ENCODE data around the gene PGP. TPM values are rescaled to one million over a fixed set of nuclear protein-coding genes. Genes with fewer than 3 reads are reported as not detected.

Gene PGP
- total and polyA plus RNA-seq, 10 of the 15 experiments (the other 5 are each of a cell fraction or from before 2014, with no cell fraction given): 0.42 to 28.0 (median 12.1) TPM

DNA sequence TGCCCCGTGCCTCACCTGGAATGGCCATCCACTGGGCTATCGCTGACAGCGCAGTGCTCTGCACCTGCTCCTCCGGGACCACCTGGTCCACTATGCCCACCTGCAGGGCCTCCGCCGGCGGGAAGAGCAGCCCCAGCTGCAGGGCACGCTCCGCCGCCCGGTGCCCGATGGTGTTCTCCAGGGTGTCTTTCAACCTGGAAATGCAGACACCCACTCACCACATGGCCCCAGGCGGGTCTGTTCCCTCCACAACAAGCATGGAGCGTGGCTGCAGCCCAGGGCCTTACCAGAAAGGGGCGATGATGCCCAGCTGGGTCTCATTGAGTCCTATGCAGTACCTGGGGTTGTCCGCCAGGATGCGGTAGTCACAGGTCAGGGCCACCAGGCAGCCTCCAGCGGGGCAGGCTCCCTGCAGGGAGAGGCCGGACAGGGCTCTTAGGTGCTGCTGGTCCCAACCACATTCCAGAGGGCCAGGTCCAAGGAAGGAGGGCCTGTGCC, 28.4 kb upstream of the PGP start:
- Histone ChIP-seq H3K79me2 (ENCODE audit: control insufficient read depth, insufficient read depth, low read length) (no peaks in the 10 kb centered on the region), H2AFZ (ENCODE audit: control insufficient read depth, low read depth, low read length) (no peak overlapping the region), H3K36me3 (ENCODE audit: control insufficient read depth in 2 of 2, insufficient read depth in 2 of 2, low read length in 1 of 2) (peaks cover 0 to 22% of the 10 kb centered on the region in 2 experiments; a peak in 2 of 4 replicates), H3K4me3 (no peak overlapping the region), H3K4me2 (ENCODE audit: control insufficient read depth, insufficient read depth) (no peak overlapping the region), H3K4me1 (ENCODE audit: control insufficient read depth, insufficient read depth, low read length) (no peaks in the 10 kb centered on the region), H3K27ac (ENCODE audit: control insufficient read depth, insufficient read depth) (no peak overlapping the region), H3K9ac (ENCODE audit: control insufficient read depth, insufficient read depth, low read length) (no peak overlapping the region), H4K20me1 (ENCODE audit: control insufficient read depth, insufficient read depth) (no peaks in the 10 kb centered on the region), H3K27me3 (replicated peaks in 1 of 2; ENCODE audit: control insufficient read depth in 2 of 2, insufficient read depth in 2 of 2, low read length in 1 of 2) (no peaks in the 10 kb centered on the region), H3K9me3 (replicated peaks; ENCODE audit: control insufficient read depth, insufficient read depth, low read length) (no peaks in the 10 kb centered on the region)
- ATAC-seq (no peak), FAIRE-seq (no peak), DNase-seq (ENCODE audit: low read depth, low spot score) (no peak)
- WGBS (ENCODE audit: insufficient coverage, insufficient replicate concordance, low lambda C conversion rate, missing lambda C conversion rate): 94% methylated on average over 19 of the region's 19 CpGs
- ChIA-PET RAD21 (ENCODE audit: unreplicated experiment) (interaction anchor here (1.0 kb wide), 1 partner anchor 118 kb away, joined by 3 read pairs; no protein-coding TSS in a partner anchor), CTCF (no interaction called here), POLR2A (no interaction called here), SMC1A (ENCODE audit: uncharacterized antibody, unreplicated experiment) (no interaction called here)
- intact Hi-C loops (cut with micrococcal nuclease; ENCODE audit: unreplicated experiment): no loop called here
- in situ Hi-C loops (cut with MboI): no loop called here
- BruUV-seq (replicated peaks): no TSS peak
- TF ChIP-seq ZBED1 (IDR thresholded peaks at IDR 0.05; ENCODE audit: borderline replicate concordance) (no peak), SREBF2 (IDR thresholded peaks at IDR 0.05; ENCODE audit: low read length) (no peak), PAX5 (IDR thresholded peaks at IDR 0.05; ENCODE audit: borderline replicate concordance, low read depth, low read length) (no peak)

- Histone ChIP-seq H3K27ac (ENCODE audit: control insufficient read depth, insufficient read depth) (no peak overlapping the region), H3K9ac (ENCODE audit: control insufficient read depth, insufficient read depth, low read length) (no peak overlapping the region), H3K27me3 (replicated peaks in 1 of 2; ENCODE audit: control insufficient read depth in 2 of 2, insufficient read depth in 2 of 2, low read length in 1 of 2) (no peaks in the 10 kb centered on the region), H2AFZ (ENCODE audit: control insufficient read depth, low read depth, low read length) (no peak overlapping the region), H3K4me3 (no peak overlapping the region), H3K4me1 (ENCODE audit: control insufficient read depth, insufficient read depth, low read length) (no peaks in the 10 kb centered on the region), H4K20me1 (ENCODE audit: control insufficient read depth, insufficient read depth) (no peaks in the 10 kb centered on the region), H3K9me3 (replicated peaks; ENCODE audit: control insufficient read depth, insufficient read depth, low read length) (no peaks in the 10 kb centered on the region), H3K4me2 (ENCODE audit: control insufficient read depth, insufficient read depth) (no peak overlapping the region), H3K36me3 (ENCODE audit: control insufficient read depth in 2 of 2, insufficient read depth in 2 of 2, low read length in 1 of 2) (peaks cover 0 to 24% of the 10 kb centered on the region in 2 experiments; a peak in 2 of 4 replicates), H3K79me2 (ENCODE audit: control insufficient read depth, insufficient read depth, low read length) (no peaks in the 10 kb centered on the region)
- RAD21 ChIA-PET (ENCODE audit: unreplicated experiment): no interaction called here
- FAIRE-seq (no peak), ATAC-seq (no peak), DNase-seq (ENCODE audit: low read depth, low spot score) (no peak)
- in situ Hi-C loops (cut with MboI) (no loop called here), intact Hi-C loops (cut with micrococcal nuclease; ENCODE audit: unreplicated experiment) (no loop called here)
- no TSS peak for BruUV-seq (replicated peaks)
- WGBS (ENCODE audit: insufficient coverage, insufficient replicate concordance, low lambda C conversion rate, missing lambda C conversion rate): 95% methylated on average over 11 of the region's 11 CpGs
- POLR2A ChIA-PET: no interaction called here
- CTCF ChIA-PET: no interaction called here
- no peak for TF ChIP-seq SRF (IDR thresholded peaks at IDR 0.05; ENCODE audit: low read depth in 2 of 2, low read length in 2 of 2)
- no peak for TF ChIP-seq CBX3 (IDR thresholded peaks at IDR 0.05; ENCODE audit: borderline replicate concordance, low read depth)
- TF ChIP-seq SREBF2 (IDR thresholded peaks at IDR 0.05; ENCODE audit: low read length): no peak
- no peak for TF ChIP-seq ZNF274 (IDR thresholded peaks at IDR 0.05; ENCODE audit: insufficient read depth, insufficient read length)
- TF ChIP-seq PML (IDR thresholded peaks at IDR 0.05; ENCODE audit: low read length): no peak
- TF ChIP-seq, protein P1, sequence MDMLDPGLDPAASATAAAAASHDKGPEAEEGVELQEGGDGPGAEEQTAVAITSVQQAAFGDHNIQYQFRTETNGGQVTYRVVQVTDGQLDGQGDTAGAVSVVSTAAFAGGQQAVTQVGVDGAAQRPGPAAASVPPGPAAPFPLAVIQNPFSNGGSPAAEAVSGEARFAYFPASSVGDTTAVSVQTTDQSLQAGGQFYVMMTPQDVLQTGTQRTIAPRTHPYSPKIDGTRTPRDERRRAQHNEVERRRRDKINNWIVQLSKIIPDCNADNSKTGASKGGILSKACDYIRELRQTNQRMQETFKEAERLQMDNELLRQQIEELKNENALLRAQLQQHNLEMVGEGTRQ (IDR thresholded peaks at IDR 0.05; ENCODE audit: borderline replicate concordance, low read depth, low read length): no peak
- TF ChIP-seq RCOR1 (conservative IDR thresholded peaks at IDR 0.05; ENCODE audit: low read depth, low read length): no peak
- TF ChIP-seq TBL1XR1 (IDR thresholded peaks at IDR 0.05; ENCODE audit: low read depth, low read length): no peak
- TF ChIP-seq, protein P2, sequence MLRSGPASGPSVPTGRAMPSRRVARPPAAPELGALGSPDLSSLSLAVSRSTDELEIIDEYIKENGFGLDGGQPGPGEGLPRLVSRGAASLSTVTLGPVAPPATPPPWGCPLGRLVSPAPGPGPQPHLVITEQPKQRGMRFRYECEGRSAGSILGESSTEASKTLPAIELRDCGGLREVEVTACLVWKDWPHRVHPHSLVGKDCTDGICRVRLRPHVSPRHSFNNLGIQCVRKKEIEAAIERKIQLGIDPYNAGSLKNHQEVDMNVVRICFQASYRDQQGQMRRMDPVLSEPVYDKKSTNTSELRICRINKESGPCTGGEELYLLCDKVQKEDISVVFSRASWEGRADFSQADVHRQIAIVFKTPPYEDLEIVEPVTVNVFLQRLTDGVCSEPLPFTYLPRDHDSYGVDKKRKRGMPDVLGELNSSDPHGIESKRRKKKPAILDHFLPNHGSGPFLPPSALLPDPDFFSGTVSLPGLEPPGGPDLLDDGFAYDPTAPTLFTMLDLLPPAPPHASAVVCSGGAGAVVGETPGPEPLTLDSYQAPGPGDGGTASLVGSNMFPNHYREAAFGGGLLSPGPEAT (IDR thresholded peaks at IDR 0.05; ENCODE audit: low read depth): no peak
- SMC1A ChIA-PET (ENCODE audit: uncharacterized antibody, unreplicated experiment): no interaction called here
Measured at GRCh38 chr16:2242598-2242997, 28.0 kb upstream of the PGP start.
